Activated gamma-delta T cell treated with Interleukin-2 at 50 U/mL for 16 hours (primary cell): Measurements from ENCODE around the gene ADCY9.
A peak's percentile ranks its signal among the peaks of the same experiment; 100 is the strongest.
"Not testable (repeated sequence)": the region's sequence is repeated elsewhere in the genome, so short reads cannot be mapped to it uniquely, and the experiment has no call there.

Source experiments
- DNase-seq: peaks from one replicate; pipeline ENCODE4 v3.0.0-alpha.2; 2020

Gene ADCY9

DNA sequence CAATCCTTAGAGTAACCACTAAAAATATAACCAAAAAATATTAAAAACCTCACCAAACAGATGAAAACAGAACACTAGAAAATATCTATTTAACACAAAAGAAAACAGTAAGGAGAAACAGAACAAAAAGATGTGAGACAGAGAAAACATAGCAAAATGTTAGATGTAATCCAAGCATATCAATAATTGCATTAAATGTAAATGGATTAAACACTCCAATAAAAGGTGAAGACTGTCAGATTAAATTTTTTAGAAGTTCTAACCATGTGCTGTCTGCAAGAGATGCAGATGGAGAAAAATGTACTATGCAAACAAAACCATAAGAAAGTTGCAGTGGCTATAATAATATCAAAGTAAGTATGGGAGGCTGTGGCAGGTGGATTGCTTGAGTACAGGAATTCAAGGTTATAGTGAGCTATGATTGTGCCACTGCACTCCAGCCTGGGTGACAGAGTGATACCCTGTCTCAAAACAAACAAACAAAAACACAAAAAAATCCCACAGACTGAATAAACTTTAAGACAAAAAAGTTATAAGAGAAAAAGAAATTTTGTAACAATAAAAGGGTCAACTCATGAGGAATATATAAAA, 53.9 kb downstream of the ADCY9 start:
- DNase-seq: no peak

GRCh38 chr16:4060823-4061222, 55.4 kb downstream of the ADCY9 start:
- DNase-seq: no peak

DNA sequence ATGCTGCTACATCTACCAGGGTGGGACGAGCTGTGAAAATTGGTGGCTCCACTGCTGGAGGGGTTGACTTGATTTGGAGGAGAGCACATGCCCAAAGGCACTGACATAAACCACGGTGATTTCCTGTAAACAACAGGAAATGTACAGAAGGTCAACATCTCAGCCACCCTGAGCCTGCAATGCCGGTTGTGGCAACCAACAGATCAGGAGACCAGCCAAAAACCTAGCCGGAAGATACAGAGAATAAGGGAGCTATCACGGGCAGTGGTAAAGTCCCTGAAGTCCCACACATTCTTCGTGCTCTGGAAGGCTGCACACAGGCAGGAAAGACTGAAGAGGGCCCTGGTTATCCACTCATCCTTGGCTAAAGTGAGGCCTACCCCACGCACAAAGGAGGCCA, 56.2 kb downstream of the ADCY9 start:
- DNase-seq: peak; percentile 29

DNA sequence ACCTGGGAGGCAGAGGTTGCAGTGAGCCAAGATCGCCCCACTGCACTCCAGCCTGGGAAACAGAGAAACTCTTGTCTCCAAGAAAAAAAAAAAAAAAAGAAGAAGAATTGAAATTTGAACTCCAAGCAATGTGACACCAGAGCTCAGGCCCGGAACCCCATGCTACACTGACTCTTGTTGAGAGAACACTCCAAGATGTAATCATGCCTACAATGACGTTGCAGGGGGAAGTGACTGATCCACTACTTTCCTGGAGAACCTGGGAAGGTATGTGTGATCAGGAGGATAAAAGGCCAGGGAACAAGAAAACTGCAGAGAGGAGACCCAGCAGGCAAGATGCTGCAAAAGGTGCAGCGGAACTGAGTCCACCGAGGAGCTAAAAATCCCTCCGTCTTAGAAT, 57.9 kb downstream of the ADCY9 start:
- DNase-seq: no peak

DNA sequence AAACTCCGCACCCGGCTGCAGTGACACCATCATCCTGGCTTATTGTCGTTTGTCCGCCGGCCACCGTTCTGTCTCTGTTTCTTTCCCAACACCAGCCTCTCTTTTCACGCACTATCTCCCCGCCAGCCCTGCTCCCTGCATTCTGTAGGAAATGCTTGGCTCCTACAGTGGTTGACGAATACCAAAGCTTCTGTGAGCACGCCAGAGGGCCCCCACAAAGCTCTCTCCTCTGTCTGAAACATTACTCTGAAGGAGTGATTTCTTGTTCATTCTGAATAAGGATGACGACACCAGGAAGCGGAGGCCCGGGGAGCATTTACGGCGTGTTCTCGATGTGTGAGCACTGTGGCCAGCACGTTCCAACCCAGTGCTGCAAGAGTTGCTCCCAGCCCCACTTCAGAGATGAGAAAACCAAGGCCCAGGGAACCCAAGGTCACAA, 58.8 kb downstream of the ADCY9 start:
- no peak for DNase-seq

- no peak for DNase-seq
Observed at GRCh38 chr16:4056161-4057105, 59.8 kb downstream of the ADCY9 start.

- no peak for DNase-seq
Observed at GRCh38 chr16:4055748-4056147, 60.5 kb downstream of the ADCY9 start.

DNA sequence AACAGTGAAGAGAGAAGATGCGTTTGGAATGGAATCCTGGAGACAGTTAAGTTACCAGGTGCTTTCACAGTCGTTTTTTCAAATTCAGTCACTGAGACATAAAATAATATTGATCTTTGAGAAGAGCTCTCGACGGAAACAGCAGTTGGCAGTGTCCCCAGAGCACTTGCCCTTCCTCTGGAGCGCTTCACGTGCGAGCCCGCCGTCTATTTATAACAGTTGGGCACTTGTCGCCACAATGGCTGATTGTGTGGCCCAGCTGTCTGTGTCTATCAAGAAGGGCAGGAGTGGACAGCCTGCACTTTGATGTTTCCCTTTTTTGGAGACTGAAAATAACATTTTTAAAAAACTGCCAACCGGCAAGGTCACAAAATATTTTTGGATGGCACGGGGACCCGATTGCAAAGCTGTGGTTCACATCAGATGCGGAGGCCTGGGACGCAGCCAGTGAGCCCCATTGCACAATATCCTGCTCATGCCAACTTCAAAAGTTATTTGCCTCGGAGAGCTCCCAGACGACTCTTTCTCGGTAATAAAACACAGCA, 62.9 kb downstream of the ADCY9 start:
- no peak for DNase-seq

- DNase-seq: no peak
Observed at GRCh38 chr16:4052801-4053293, 63.4 kb downstream of the ADCY9 start.

- no peak for DNase-seq
Observed at GRCh38 chr16:4052096-4052495, 64.1 kb downstream of the ADCY9 start.

- DNase-seq: no peak
Observed at GRCh38 chr16:4051591-4051990, 64.7 kb downstream of the ADCY9 start.

DNA sequence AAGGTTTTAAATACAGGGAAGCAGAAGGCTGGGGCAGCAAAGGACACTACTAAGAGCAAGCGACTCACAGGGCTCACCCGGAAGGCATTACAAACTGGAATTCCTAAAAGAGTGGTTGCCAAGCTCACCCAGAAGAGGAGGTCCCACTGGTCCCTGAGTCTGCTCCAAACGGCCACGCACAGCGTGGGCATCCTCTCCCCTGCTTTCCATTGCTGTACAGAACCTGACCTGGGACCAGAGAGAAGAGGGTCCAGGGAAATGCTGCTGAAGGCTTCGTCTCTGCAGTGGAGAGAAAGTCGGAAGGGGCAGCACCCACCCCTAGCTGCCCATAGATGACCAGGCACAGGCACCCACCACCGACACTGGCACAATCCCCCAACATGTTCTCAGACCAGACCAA, 67.2 kb downstream of the ADCY9 start:
- DNase-seq: no peak

- no peak for DNase-seq
Observed at GRCh38 chr16:4048481-4048880, 67.8 kb downstream of the ADCY9 start.

DNA sequence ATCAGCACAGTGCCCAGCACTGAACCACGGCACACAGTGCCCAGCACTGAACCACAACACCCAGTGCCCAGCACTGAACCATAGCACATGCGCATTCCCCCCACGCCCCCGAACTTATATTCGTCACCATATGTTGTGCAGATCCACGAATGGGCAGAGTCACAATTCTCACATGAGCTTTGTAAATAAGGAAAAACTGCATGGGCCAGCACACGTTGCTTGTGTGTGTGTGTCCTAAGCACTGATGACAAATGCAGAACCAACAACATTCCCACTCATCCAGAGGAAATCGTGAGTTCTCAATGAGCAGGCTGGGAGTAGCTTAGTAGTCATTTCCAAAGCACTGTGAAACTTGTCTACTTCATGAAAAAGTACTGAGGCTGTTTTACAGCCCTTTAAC, 70.0 kb downstream of the ADCY9 start:
- no peak for DNase-seq

DNA sequence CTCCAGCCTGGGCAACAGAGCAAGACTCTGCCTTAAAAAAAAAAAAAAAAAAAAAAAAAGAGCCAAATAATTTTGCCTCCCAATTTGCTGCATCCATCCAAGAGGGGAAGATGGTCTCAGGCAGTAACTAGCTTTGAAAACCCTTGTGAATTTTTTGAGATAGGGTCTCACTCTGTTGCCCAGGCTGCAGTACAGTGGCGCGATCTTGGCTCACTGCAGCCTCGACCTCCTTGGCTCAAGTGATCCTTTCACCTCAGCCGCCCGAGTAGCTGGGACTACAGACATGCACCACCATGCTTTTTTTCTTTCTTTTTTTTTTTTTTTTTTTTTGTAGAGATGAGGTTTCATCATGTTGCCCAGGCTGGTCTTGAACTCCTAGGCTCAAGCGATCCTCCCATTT, 70.7 kb downstream of the ADCY9 start:
- not testable (repeated sequence) for DNase-seq

GRCh38 chr16:4042581-4042980, 73.7 kb downstream of the ADCY9 start:
- DNase-seq: no peak

DNA sequence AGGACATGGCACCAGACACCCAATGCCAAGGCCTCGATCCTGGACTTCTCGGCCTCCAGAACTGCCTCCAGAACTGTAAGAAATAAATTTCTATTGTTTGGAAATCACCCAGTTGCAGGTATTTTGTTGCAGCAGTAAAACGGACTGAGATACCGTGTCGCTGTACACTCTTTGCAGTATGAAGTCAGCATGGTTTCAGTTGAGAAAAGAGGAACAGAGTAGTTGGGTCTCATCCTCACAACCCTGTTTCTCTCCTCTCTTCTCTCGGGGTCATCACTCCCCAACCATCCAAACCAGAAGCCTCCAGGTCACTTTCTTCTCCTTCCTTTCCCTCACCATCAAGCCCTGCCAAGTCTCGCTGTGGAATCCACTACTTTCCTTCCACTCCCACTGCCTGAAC, 77.8 kb downstream of the ADCY9 start:
- DNase-seq: no peak

DNA sequence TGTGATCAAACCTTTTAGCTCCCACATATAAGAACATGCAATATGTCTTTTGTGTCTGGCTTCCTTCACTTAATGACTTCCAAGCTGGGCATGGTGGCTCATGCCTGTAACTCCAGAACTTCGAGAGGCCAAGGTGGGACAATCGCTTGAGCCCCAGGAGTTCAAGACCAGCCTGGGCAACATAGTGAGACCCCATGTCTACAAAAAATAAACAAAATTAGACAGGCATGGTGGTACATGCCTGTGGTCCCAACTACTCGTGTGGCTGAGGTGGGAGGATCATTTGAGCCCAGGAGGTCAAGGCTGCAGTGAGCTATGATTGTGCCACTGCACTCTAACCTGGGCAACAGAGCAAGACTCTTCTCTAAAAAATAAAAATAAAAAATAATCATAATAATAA, 79.3 kb downstream of the ADCY9 start:
- DNase-seq: not testable (repeated sequence)

DNA sequence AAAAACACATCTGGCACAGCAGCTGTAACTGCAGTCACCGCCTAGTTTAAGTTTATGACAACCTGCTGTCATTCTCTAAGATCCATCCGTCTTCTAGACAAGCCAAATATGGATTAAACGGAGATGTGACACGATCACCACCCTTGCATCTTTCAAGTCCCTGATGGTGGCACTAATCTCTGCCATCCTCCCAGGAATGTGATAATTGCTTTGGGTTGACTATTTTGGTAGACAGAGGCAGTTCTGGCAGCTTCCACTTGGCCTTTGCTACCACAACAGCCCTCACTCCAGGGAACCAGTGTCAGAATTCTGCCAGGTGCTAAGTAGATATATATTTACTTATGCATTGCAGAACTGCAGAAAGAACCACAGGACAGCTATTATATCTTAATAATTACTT, 81.3 kb downstream of the ADCY9 start:
- DNase-seq: no peak

DNA sequence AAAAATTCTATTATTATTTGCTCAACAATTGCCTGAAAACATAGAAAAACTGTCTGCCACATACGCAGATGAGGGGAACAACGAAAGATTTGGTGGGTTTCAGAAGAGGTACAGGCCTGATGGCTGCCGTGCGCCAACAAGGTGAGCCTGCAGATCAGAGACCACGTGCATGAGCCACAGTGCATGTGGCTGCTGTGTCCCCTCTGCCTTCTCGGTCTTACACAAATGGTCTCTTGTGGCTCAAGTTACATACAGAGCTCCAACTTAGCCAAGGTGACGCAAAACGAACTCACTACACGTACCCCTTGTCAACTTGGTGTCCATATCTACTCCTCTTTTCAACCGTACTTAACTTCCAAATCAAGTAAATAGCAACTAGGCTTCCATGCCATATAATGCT, 82.3 kb downstream of the ADCY9 start:
- no peak for DNase-seq

GRCh38 chr16:4032768-4033167, 83.5 kb downstream of the ADCY9 start:
- DNase-seq: peak; percentile 26

GRCh38 chr16:4028144-4028543, 88.1 kb downstream of the ADCY9 start:
- no peak for DNase-seq

DNA sequence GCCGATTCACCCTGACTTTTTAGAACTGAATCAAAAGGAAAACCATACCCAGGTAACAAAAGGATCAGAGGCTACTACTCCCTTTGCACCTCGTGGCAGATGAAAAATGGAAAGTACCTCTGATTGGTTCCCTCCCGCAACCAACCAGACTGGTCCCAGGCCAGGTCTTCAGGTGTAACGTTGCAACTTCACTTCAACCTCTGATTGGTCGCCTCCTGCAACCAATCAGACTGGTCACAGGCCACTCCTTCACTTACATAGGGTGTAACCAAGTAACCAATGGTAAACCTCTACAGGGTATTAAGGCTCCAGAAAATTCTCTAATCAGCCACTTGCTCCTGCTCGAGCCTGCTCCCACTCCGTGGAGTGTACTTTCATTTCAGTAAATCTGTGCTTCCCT, 89.4 kb downstream of the ADCY9 start:
- no peak for DNase-seq

DNA sequence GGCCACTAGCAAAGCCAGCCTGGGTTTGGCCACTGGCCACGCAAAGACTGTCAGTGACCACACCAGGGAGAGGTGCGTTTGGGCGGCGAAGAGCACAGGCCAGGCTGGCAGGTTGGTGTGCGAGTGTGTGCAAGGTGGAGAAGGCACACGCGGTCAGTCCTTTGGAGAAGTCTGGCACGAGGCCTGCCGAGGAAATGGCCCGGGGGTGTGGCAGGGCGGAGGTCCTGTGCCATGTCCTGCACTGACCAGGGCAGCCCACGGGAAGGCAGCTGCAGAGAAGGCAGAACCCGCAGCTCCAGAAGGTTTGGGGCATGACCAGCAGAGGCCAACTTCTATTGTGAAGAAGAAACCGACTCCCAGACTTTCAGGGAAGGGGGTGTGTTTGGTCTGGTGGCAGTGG, 90.8 kb downstream of the ADCY9 start:
- DNase-seq: no peak
